PC-3 (cell line): ENCODE measurements around the gene ADSS1.

Source experiments
- CTCF ChIP-seq: fragments of 300-600 bp; sonication (generic); conservative IDR thresholded peaks from 2 replicates; pipeline ENCODE4 v1.5.1; 2017; ENCODE audit warnings: antibody characterized with exemption, low read depth, mild to moderate bottlenecking, low read length
- EZH2 ChIP-seq: fragments of 300-600 bp; sonication (generic); IDR thresholded peaks from one replicate; pipeline ENCODE4 v1.6.1; 2017; ENCODE audit warnings: antibody characterized with exemption, mild to moderate bottlenecking, low read length; ENCODE audit not compliant: unreplicated experiment

- TF ChIP-seq CTCF (no peak), EZH2 (no peak)
These were observed 39.6 kb upstream of the ADSS1 start for GRCh38 chr14:104684449-104684821.
